Measurements from ENCODE around the gene RHOT2.

The RHOT2 gene

GRCh38 chr16:627454-628239 lies 40.3 kb upstream of the RHOT2 start:
- H3K36me3 ChIP-seq (ENCODE audit: insufficient read depth, low read length) = no peaks in the 10 kb centered on the region
- H3K9ac ChIP-seq (ENCODE audit: low read length) = no peak overlapping the region
- no peak overlapping the region for H3K27ac ChIP-seq (ENCODE audit: low read depth, low read length)
- H3K4me1 ChIP-seq (ENCODE audit: insufficient read depth, low read length) = no peaks in the 10 kb centered on the region
- H3K9me3 ChIP-seq (ENCODE audit: low read length) = no peaks in the 10 kb centered on the region
- H3K4me3 ChIP-seq (ENCODE audit: low read depth in 1 of 2, low read length in 2 of 2) = no peak overlapping the region
- peaks cover 0 to 10% of the 10 kb centered on the region in 2 donors for H3K27me3 ChIP-seq (ENCODE audit: control insufficient read depth in 1 of 2, insufficient read depth in 2 of 2, low read length in 2 of 2)

- H3K4me3 ChIP-seq (ENCODE audit: low read depth in 1 of 2, low read length in 2 of 2) = no peak overlapping the region
- no peaks in the 10 kb centered on the region for H3K4me1 ChIP-seq (ENCODE audit: insufficient read depth, low read length)
- H3K27ac ChIP-seq (ENCODE audit: low read depth, low read length) = no peak overlapping the region
- no peaks in the 10 kb centered on the region for H3K9me3 ChIP-seq (ENCODE audit: low read length)
- H3K9ac ChIP-seq (ENCODE audit: low read length) = no peak overlapping the region
- peaks cover 0 to 10% of the 10 kb centered on the region in 2 donors for H3K27me3 ChIP-seq (ENCODE audit: control insufficient read depth in 1 of 2, insufficient read depth in 2 of 2, low read length in 2 of 2)
- no peaks in the 10 kb centered on the region for H3K36me3 ChIP-seq (ENCODE audit: insufficient read depth, low read length)
Measured at GRCh38 chr16:628321-629061, 39.4 kb upstream of the RHOT2 start.

- peaks cover 7% of the 10 kb centered on the region for H3K36me3 ChIP-seq (ENCODE audit: insufficient read depth, low read length)
- H3K27me3 ChIP-seq (ENCODE audit: control insufficient read depth in 1 of 2, insufficient read depth in 2 of 2, low read length in 2 of 2) = peaks cover 0 to 10% of the 10 kb centered on the region in 2 donors
- H3K4me1 ChIP-seq (ENCODE audit: insufficient read depth, low read length) = no peaks in the 10 kb centered on the region
- H3K4me3 ChIP-seq (ENCODE audit: low read depth in 1 of 2, low read length in 2 of 2) = no peak overlapping the region
- H3K9ac ChIP-seq (ENCODE audit: low read length) = no peak overlapping the region
- H3K27ac ChIP-seq (ENCODE audit: low read depth, low read length) = no peak overlapping the region
- H3K9me3 ChIP-seq (ENCODE audit: low read length) = no peaks in the 10 kb centered on the region
Measured at GRCh38 chr16:629185-629832, 38.6 kb upstream of the RHOT2 start.

GRCh38 chr16:629833-630248 lies 38.1 kb upstream of the RHOT2 start:
- no peaks in the 10 kb centered on the region for H3K9me3 ChIP-seq (ENCODE audit: low read length)
- H3K27ac ChIP-seq (ENCODE audit: low read depth, low read length) = no peak overlapping the region
- no peak overlapping the region for H3K4me3 ChIP-seq (ENCODE audit: low read depth in 1 of 2, low read length in 2 of 2)
- peaks cover 0 to 10% of the 10 kb centered on the region in 2 donors for H3K27me3 ChIP-seq (ENCODE audit: control insufficient read depth in 1 of 2, insufficient read depth in 2 of 2, low read length in 2 of 2)
- peaks cover 9% of the 10 kb centered on the region for H3K36me3 ChIP-seq (ENCODE audit: insufficient read depth, low read length)
- H3K9ac ChIP-seq (ENCODE audit: low read length) = no peak overlapping the region
- H3K4me1 ChIP-seq (ENCODE audit: insufficient read depth, low read length) = no peaks in the 10 kb centered on the region

GRCh38 chr16:630249-630814 lies 37.6 kb upstream of the RHOT2 start:
- Histone ChIP-seq H3K27me3 (ENCODE audit: control insufficient read depth in 1 of 2, insufficient read depth in 2 of 2, low read length in 2 of 2) (peaks cover 0 to 10% of the 10 kb centered on the region in 2 donors), H3K36me3 (ENCODE audit: insufficient read depth, low read length) (peaks cover 9% of the 10 kb centered on the region), H3K27ac (ENCODE audit: low read depth, low read length) (no peak overlapping the region), H3K9me3 (ENCODE audit: low read length) (no peaks in the 10 kb centered on the region), H3K9ac (ENCODE audit: low read length) (no peak overlapping the region), H3K4me3 (ENCODE audit: low read depth in 1 of 2, low read length in 2 of 2) (no peak overlapping the region), H3K4me1 (ENCODE audit: insufficient read depth, low read length) (peaks cover 5% of the 10 kb centered on the region)

GRCh38 chr16:630815-631405 lies 37.0 kb upstream of the RHOT2 start, which contains the start of gene WFIKKN1:
Gene WFIKKN1 (plus strand): TSS chr16:630985. CDS start chr16:631254, 269 bp downstream.
- Histone ChIP-seq H3K27me3 (ENCODE audit: control insufficient read depth in 1 of 2, insufficient read depth in 2 of 2, low read length in 2 of 2) (peaks cover 0 to 10% of the 10 kb centered on the region in 2 donors), H3K4me3 (ENCODE audit: low read depth in 1 of 2, low read length in 2 of 2) (no peak within 1 kb of the TSS), H3K27ac (ENCODE audit: low read depth, low read length) (no peak within 1 kb of the TSS), H3K36me3 (ENCODE audit: insufficient read depth, low read length) (peaks cover 9% of the 10 kb centered on the region), H3K9me3 (ENCODE audit: low read length) (no peaks in the 10 kb centered on the region), H3K9ac (ENCODE audit: low read length) (no peak within 1 kb of the TSS), H3K4me1 (ENCODE audit: insufficient read depth, low read length) (peaks cover 8% of the 10 kb centered on the region)

GRCh38 chr16:631808-632358 lies 36.0 kb upstream of the RHOT2 start:
- Histone ChIP-seq H3K36me3 (ENCODE audit: insufficient read depth, low read length) (peaks cover 9% of the 10 kb centered on the region), H3K27me3 (ENCODE audit: control insufficient read depth in 1 of 2, insufficient read depth in 2 of 2, low read length in 2 of 2) (peaks cover 0 to 10% of the 10 kb centered on the region in 2 donors), H3K4me1 (ENCODE audit: insufficient read depth, low read length) (peaks cover 8% of the 10 kb centered on the region), H3K27ac (ENCODE audit: low read depth, low read length) (no peak overlapping the region), H3K9ac (ENCODE audit: low read length) (no peak overlapping the region), H3K4me3 (ENCODE audit: low read depth in 1 of 2, low read length in 2 of 2) (no peak overlapping the region), H3K9me3 (ENCODE audit: low read length) (no peaks in the 10 kb centered on the region)

GRCh38 chr16:632486-633335 lies 35.2 kb upstream of the RHOT2 start:
- Histone ChIP-seq H3K27ac (ENCODE audit: low read depth, low read length) (no peak overlapping the region), H3K9ac (ENCODE audit: low read length) (no peak overlapping the region), H3K9me3 (ENCODE audit: low read length) (no peaks in the 10 kb centered on the region), H3K36me3 (ENCODE audit: insufficient read depth, low read length) (peaks cover 9% of the 10 kb centered on the region), H3K27me3 (ENCODE audit: control insufficient read depth in 1 of 2, insufficient read depth in 2 of 2, low read length in 2 of 2) (peaks cover 0 to 10% of the 10 kb centered on the region in 2 donors), H3K4me3 (ENCODE audit: low read depth in 1 of 2, low read length in 2 of 2) (no peak overlapping the region), H3K4me1 (ENCODE audit: insufficient read depth, low read length) (peaks cover 8% of the 10 kb centered on the region)

- no peak overlapping the region for H3K9ac ChIP-seq (ENCODE audit: low read length)
- peaks cover 9% of the 10 kb centered on the region for H3K36me3 ChIP-seq (ENCODE audit: insufficient read depth, low read length)
- no peak overlapping the region for H3K27ac ChIP-seq (ENCODE audit: low read depth, low read length)
- H3K4me1 ChIP-seq (ENCODE audit: insufficient read depth, low read length) = peaks cover 8% of the 10 kb centered on the region
- H3K27me3 ChIP-seq (ENCODE audit: control insufficient read depth in 1 of 2, insufficient read depth in 2 of 2, low read length in 2 of 2) = peaks cover 0 to 10% of the 10 kb centered on the region in 2 donors
- H3K4me3 ChIP-seq (ENCODE audit: low read depth in 1 of 2, low read length in 2 of 2) = no peak overlapping the region
- H3K9me3 ChIP-seq (ENCODE audit: low read length) = no peaks in the 10 kb centered on the region
Measured at GRCh38 chr16:633336-634050, 34.4 kb upstream of the RHOT2 start.
